SJCRH30 (cell line): Measurements from ENCODE around the gene RNF214. TPM values are rescaled to one million over a fixed set of nuclear protein-coding genes. Genes with fewer than 3 reads are reported as not detected.
A peak's percentile ranks its signal among the peaks of the same experiment; 100 is the strongest.

ENCODE experiments used
- DNase-seq, 2 experiments: peaks; one replicate each; pipeline ENCODE4 v3.0.0-alpha.2; 2015 to 2020
- H3K27ac ChIP-seq: fragments of 250-450 bp; sonication (Bioruptor Pico); 2 replicates; pipeline ENCODE4 v1.5.1; 2020; ENCODE audit warnings: mild to moderate bottlenecking, moderate library complexity
- H3K27me3 ChIP-seq: fragments of 250-450 bp; sonication (Bioruptor Pico); 2 replicates; pipeline ENCODE4 v1.5.1; 2020; ENCODE audit warnings: mild to moderate bottlenecking, moderate library complexity
- H3K36me3 ChIP-seq: fragments of 250-450 bp; sonication (Bioruptor Pico); 2 replicates; pipeline ENCODE4 v1.5.1; 2020; ENCODE audit warnings: mild to moderate bottlenecking, moderate library complexity
- H3K4me1 ChIP-seq: fragments of 250-450 bp; sonication (Bioruptor Pico); 2 replicates; pipeline ENCODE4 v1.5.1; 2020; ENCODE audit warnings: mild to moderate bottlenecking, moderate library complexity
- H3K4me3 ChIP-seq: fragments of 250-450 bp; sonication (Bioruptor Pico); 2 replicates; pipeline ENCODE4 v1.5.1; 2020; ENCODE audit warnings: mild to moderate bottlenecking, moderate library complexity
- H3K9me3 ChIP-seq: fragments of 250-450 bp; sonication (Bioruptor Pico); replicated peaks from 2 replicates; pipeline ENCODE4 v1.5.1; 2020; ENCODE audit warnings: mild to moderate bottlenecking, moderate library complexity
- total RNA-seq: library from RNA; depleted of rRNA; stranded (reverse); fragments of >200 nt; shearing (Covaris generic); gene quantifications from 2 replicates; pipeline ENCODE4 v1.2.3, GENCODE V29; 2014

Gene RNF214
- total RNA-seq, 1 experiment from 2014 or later = 12.4 TPM

- no peak overlapping the region for H3K4me3 ChIP-seq
- H3K27me3 ChIP-seq = no peaks in the 10 kb centered on the region
- H3K9me3 ChIP-seq = no peaks in the 10 kb centered on the region
- DNase-seq = no peak
- no peak overlapping the region for H3K27ac ChIP-seq
- H3K36me3 ChIP-seq = no peaks in the 10 kb centered on the region
- H3K4me1 ChIP-seq = peaks cover 22% of the 10 kb centered on the region
These were observed 13.5 kb upstream of the RNF214 start for GRCh38 chr11:117219001-117219400.

- Histone ChIP-seq H3K9me3 (no peaks in the 10 kb centered on the region), H3K4me3 (no peak overlapping the region), H3K36me3 (no peaks in the 10 kb centered on the region), H3K4me1 (peaks cover 22% of the 10 kb centered on the region), H3K27ac (no peak overlapping the region), H3K27me3 (no peaks in the 10 kb centered on the region)
- DNase-seq = no peak
These were observed 13.0 kb upstream of the RNF214 start for GRCh38 chr11:117219455-117219854.

- no peaks in the 10 kb centered on the region for H3K9me3 ChIP-seq
- H3K4me3 ChIP-seq = no peak overlapping the region
- H3K27me3 ChIP-seq = no peaks in the 10 kb centered on the region
- no peaks in the 10 kb centered on the region for H3K36me3 ChIP-seq
- H3K4me1 ChIP-seq = peaks cover 22% of the 10 kb centered on the region
- no peak overlapping the region for H3K27ac ChIP-seq
- no peak for DNase-seq
These were observed 12.5 kb upstream of the RNF214 start for GRCh38 chr11:117219995-117220394.

GRCh38 chr11:117220568-117220967 lies 11.9 kb upstream of the RNF214 start:
- H3K27ac ChIP-seq = peak overlapping the region; percentile 52
- no peak for DNase-seq
- H3K27me3 ChIP-seq = no peaks in the 10 kb centered on the region
- H3K4me3 ChIP-seq = no peak overlapping the region
- no peaks in the 10 kb centered on the region for H3K9me3 ChIP-seq
- peaks cover 22% of the 10 kb centered on the region for H3K4me1 ChIP-seq
- no peaks in the 10 kb centered on the region for H3K36me3 ChIP-seq

GRCh38 chr11:117220999-117221774 lies 11.3 kb upstream of the RNF214 start:
- Histone ChIP-seq H3K36me3 (no peaks in the 10 kb centered on the region), H3K4me1 (peaks cover 22% of the 10 kb centered on the region)

GRCh38 chr11:117221775-117222517 lies 10.5 kb upstream of the RNF214 start:
- Histone ChIP-seq H3K4me1 (peaks cover 22% of the 10 kb centered on the region), H3K36me3 (no peaks in the 10 kb centered on the region)

More at GRCh38 chr11:117220999-117221774, 11.3 kb upstream of the RNF214 start:
- Histone ChIP-seq H3K27me3 (no peaks in the 10 kb centered on the region), H3K27ac (peak overlapping the region; percentile 52), H3K4me3 (no peak overlapping the region), H3K9me3 (no peaks in the 10 kb centered on the region)
- peak; percentile 47 to 62 for DNase-seq

GRCh38 chr11:117222991-117223740 lies 9.3 kb upstream of the RNF214 start:
- no peak for DNase-seq
- Histone ChIP-seq H3K4me3 (no peak overlapping the region), H3K9me3 (no peaks in the 10 kb centered on the region), H3K4me1 (peaks cover 22% of the 10 kb centered on the region), H3K27me3 (no peaks in the 10 kb centered on the region), H3K27ac (no peak overlapping the region), H3K36me3 (no peaks in the 10 kb centered on the region)

More at GRCh38 chr11:117221775-117222517, 10.5 kb upstream of the RNF214 start:
- peak; percentile 79 to 84 for DNase-seq
- Histone ChIP-seq H3K4me3 (no peak overlapping the region), H3K27ac (peak overlapping the region; percentile 52), H3K27me3 (no peaks in the 10 kb centered on the region), H3K9me3 (no peaks in the 10 kb centered on the region)

GRCh38 chr11:117223741-117224689 lies 8.5 kb upstream of the RNF214 start:
- Histone ChIP-seq H3K4me3 (no peak overlapping the region), H3K9me3 (no peaks in the 10 kb centered on the region), H3K27me3 (no peaks in the 10 kb centered on the region), H3K36me3 (no peaks in the 10 kb centered on the region), H3K27ac (no peak overlapping the region), H3K4me1 (peaks cover 22% of the 10 kb centered on the region)
- DNase-seq = no peak

- peaks cover 21% of the 10 kb centered on the region for H3K4me1 ChIP-seq
- no peak overlapping the region for H3K4me3 ChIP-seq
- H3K9me3 ChIP-seq = no peaks in the 10 kb centered on the region
- no peak overlapping the region for H3K27ac ChIP-seq
- no peaks in the 10 kb centered on the region for H3K36me3 ChIP-seq
- DNase-seq = no peak
- no peaks in the 10 kb centered on the region for H3K27me3 ChIP-seq
These were observed 6.8 kb upstream of the RNF214 start for GRCh38 chr11:117225553-117226170.

- H3K27ac ChIP-seq = no peak overlapping the region
- no peaks in the 10 kb centered on the region for H3K9me3 ChIP-seq
- no peaks in the 10 kb centered on the region for H3K27me3 ChIP-seq
- DNase-seq = peak; percentile 38 to 85
- H3K36me3 ChIP-seq = no peaks in the 10 kb centered on the region
- peaks cover 11% of the 10 kb centered on the region for H3K4me1 ChIP-seq
- no peak overlapping the region for H3K4me3 ChIP-seq
These were observed 5.8 kb upstream of the RNF214 start for GRCh38 chr11:117226388-117227385.

GRCh38 chr11:117228091-117228490 lies 4.4 kb upstream of the RNF214 start:
- H3K36me3 ChIP-seq = no peaks in the 10 kb centered on the region
- no peak for DNase-seq
- no peak overlapping the region for H3K4me3 ChIP-seq

GRCh38 chr11:117229411-117229810 lies 3.1 kb upstream of the RNF214 start:
- H3K27me3 ChIP-seq = no peaks in the 10 kb centered on the region
- H3K9me3 ChIP-seq = no peaks in the 10 kb centered on the region
- no peaks in the 10 kb centered on the region for H3K4me1 ChIP-seq
- no peak overlapping the region for H3K4me3 ChIP-seq
- no peak for DNase-seq
- no peak overlapping the region for H3K27ac ChIP-seq
- no peaks in the 10 kb centered on the region for H3K36me3 ChIP-seq

More at GRCh38 chr11:117228091-117228490, 4.4 kb upstream of the RNF214 start:
- H3K27me3 ChIP-seq = no peaks in the 10 kb centered on the region
- H3K27ac ChIP-seq = no peak overlapping the region
- no peaks in the 10 kb centered on the region for H3K4me1 ChIP-seq
- H3K9me3 ChIP-seq = no peaks in the 10 kb centered on the region

- H3K27ac ChIP-seq = no peak overlapping the region
- no peaks in the 10 kb centered on the region for H3K4me1 ChIP-seq
- no peaks in the 10 kb centered on the region for H3K27me3 ChIP-seq
- no peaks in the 10 kb centered on the region for H3K9me3 ChIP-seq
- no peak for DNase-seq
- no peaks in the 10 kb centered on the region for H3K36me3 ChIP-seq
- no peak overlapping the region for H3K4me3 ChIP-seq
These were observed 2.6 kb upstream of the RNF214 start for GRCh38 chr11:117229931-117230285.
